NCI-H524 treated with DMSO at 0.1 percent for 48 hours (cell line): ENCODE results near the gene CACTIN.
A peak's percentile ranks its signal among the peaks of the same experiment; 100 is the strongest.
"Not testable (repeated sequence)": the region's sequence is repeated elsewhere in the genome, so short reads cannot be mapped to it uniquely, and the experiment has no call there.

ENCODE experiments used
- DNase-seq: peaks from one replicate; lab custom pipeline; 2025; lab: John Stamatoyannopoulos, UW

CACTIN gene

GRCh38 chr19:3626473-3627350 is at the start of gene CACTIN:
Gene CACTIN (minus strand): TSS chr19:3626790. CDS start chr19:3626762, 28 bp downstream.
- DNase-seq: peak; percentile 94

- DNase-seq: no peak
These were observed 48.4 kb upstream of the CACTIN start for GRCh38 chr19:3674784-3675543.

GRCh38 chr19:3673506-3674439 is 47.2 kb upstream of the CACTIN start:
- no peak for DNase-seq

DNA sequence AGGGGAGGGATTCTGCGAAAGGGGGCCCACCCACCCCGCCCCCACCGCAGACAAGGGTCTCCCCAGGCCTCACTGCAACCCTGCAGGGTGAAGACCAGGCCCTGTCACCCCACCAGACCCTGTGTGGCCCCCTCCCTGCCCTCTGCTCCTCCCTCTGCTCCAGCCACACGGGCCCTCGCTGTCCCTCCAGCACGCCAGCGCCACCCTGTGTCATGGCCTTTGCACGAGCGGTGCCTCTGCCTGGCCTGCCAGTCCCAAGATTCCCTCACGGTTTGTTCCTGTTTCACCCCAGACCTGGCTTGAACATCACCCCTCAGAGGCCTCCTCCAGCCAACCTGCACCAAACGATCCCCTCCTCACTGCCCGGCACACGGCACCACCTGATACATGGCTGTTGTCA is 46.4 kb upstream of the CACTIN start:
- DNase-seq: no peak

DNA sequence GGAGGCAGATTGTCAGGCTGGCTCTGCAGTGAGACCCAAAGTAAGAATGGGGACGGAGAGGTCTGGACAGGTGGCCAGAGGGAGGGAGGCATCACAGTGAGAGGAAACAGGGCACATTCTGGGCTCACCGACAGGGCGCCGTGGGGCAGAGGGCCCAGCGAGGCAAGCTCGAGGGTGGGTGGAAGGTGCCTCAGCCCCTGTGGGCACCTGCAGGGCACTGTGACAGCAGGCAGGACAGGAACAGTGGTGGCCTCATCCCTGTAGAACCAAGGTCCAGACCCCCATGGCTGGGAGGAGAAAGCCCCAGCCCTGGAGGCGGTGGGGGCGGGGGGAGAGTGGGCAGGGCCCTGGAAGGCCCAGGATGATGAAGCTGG is 46.0 kb upstream of the CACTIN start:
- no peak for DNase-seq

DNA sequence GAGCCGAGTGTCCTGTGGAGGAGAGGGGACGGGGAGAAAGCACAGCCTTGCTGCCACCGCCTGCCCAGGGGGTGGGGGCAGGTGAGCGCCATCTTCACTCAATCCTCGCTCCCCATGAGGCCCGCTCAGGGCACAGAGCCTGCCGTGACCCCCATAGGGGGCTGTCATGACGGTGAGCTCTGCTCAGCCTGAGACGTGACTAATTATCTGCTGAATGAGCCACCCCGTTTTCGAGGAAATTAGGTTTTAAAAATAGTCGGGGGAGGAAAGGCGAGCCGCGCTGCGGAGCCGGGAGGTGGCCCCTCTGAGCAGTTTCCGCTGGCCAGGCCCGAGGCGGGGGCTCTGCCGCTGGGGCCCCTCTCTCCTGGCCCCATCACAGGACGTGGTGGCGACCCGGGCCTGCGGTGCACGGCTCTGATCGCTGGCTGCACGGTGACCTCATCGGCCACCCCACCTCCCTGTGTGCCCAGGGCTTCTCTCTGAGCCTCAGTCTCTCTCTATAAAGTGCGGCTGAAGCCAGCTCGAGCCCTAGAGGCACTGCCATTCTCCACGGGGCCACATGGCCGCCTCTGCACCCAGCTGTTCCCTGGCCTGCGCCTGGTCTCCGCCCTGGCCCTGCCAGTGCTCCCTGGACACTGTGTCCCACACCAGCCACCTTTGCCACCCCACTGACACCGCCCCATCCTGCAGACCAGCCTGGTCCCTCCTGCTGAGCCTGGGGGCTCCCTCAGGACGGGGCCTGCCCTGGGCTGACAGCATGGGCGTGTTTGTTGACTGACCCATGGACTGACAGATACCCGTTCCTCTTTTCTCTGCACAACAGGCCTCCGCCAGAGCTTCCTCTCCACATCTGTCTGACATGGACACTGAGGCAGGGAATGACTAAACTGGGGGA is 45.3 kb upstream of the CACTIN start:
- DNase-seq: no peak

- DNase-seq: no peak
These were observed 44.4 kb upstream of the CACTIN start for GRCh38 chr19:3670796-3671679.

GRCh38 chr19:3669947-3670795 is 43.6 kb upstream of the CACTIN start:
- DNase-seq: no peak

DNA sequence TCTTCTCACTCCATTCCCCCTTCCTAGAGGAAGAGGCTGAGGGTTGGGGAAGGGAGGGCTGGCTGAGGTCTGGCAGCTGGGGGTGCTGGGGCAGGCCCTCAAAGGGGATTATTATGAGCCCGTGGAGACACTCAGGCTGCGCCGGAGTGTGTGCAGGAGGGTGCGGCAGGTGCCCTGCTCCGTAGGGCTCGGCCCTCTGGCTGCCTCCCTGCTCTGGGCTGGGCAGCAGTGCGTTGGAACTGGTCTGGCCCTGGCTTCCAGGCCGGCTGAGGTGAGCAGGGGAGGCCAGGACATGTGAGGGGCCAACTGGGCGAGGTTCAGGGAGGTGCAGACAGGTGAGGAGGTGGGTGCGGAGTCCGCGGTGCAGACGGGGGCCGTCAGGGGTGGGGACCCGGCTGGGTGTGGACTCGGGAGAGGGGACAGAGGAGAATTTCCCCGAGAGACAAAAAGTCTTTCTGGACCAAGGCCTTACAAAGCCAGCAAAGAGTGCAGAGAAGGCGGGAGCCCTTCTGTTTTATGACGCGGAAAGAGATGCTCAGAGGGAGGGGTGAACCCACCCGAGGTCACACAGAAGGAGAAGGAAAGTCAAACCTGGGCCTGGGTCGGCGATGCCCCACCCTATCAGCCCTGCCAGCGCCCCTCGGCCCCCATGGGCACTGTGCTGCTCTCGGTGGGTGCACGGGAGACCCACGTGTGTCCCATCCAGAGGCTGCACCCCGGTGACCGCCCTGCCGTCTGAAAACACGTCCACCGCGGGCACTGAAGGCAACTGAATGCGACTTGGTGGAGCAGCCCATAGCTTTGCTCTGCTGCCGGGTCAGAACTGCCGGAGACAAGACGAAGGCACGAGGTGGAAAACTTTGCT is 42.7 kb upstream of the CACTIN start:
- DNase-seq: peak; percentile 67

DNA sequence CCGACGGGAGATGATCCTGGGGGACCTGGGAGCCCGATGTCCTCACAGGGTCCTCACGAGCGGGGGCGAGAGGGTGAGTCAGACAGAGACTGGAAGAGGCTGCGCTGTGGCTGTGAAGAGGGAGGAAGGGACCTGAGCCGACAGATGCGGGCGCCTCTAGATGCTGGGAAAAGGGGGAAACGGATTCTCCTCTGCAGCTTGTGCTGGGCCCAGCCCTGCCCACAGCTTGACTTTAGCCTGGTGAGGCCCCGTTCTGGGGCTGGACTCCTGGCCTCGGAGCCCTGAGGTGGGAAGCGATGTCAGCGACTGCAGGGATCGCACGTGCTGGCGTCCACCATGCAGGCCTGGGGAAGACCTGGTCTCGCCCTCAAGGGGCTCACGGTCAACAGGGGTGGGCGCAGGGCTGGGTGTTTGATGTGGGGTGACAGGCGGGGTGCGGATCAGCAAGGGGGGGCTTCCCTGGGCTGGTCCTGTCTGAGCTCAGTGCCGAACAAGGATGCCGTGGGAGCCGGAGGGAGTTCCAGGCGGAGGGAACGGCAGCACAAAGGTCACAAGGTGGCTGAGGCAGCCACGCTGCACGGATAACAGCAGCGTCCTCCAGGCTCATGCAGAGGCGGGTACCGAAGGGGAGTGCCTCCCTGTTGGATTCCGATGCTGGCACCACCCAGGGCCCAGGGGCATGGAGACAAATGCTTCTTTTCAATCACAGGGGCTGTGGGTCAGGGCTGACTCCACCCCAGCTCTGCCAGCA is 41.9 kb upstream of the CACTIN start:
- DNase-seq: peak; percentile 15

DNA sequence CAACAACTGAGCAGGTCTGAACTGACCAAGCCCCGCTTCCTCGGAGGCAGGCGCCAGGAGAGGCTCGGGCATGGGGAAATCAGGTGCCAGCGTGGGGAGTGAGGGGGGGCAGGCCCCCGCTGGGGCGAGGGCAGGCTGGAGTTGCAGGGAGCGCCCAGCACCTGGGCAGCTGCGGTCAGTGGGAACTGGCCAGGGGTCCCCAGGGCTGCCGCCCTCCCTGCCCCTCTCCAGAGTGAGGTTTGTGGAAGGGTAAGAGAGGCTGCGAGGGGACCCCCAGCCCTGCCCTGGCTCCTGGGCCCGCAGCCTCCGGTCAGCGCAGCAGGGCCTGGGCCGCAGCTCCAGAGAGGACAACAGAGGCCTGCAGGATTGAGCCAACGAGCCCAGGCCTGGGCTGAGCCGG is 41.2 kb upstream of the CACTIN start:
- DNase-seq: no peak

DNA sequence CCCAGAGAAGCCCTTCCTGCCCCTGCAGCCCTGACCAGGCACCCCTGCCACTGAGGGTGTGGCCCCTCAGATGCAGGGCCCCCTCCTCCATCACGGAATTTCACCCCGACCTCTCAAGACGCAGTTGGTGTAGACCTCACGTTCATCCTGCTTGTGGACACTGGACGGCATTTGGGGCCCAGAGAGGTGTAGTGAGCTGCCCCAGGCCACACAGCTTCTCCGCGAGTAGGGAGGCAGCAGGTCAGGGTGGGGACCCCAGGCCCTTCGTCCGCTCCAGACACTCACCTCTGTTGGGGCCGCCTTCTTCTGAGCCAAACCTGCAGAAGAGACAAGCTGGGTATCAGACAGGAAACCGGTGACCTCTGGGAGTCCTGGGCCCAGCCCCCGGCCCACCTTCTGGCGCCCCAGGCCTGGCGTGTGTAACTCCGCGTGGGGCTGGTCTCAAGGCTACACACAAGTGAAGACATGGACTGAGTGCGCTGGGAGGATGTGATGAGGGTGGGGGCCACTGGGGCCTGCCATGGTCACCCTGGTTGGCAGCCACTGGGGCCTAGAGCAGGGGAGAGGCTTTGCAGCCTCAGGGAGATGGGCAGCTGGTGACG is 40.5 kb upstream of the CACTIN start:
- no peak for DNase-seq

DNA sequence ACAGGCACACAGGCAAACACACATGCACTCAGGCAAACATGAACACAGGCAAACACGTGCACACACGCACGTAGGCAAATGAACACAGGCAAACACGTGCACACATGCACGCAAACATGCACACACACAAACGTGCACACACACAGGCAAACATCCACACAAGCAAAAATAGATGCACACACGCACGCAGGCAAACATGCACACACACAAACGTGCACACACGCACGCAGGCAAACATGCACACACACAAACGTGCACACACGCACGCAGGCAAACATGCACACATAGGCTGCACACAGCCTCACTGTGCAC is 39.9 kb upstream of the CACTIN start:
- not testable (repeated sequence) for DNase-seq

GRCh38 chr19:3665681-3666544 is 39.3 kb upstream of the CACTIN start:
- DNase-seq: no peak

- DNase-seq: no peak
These were observed 38.5 kb upstream of the CACTIN start for GRCh38 chr19:3664879-3665642.
